ENCODE data around the gene PTRH1. TPM values are rescaled to one million over a fixed set of nuclear protein-coding genes. Genes with fewer than 3 reads are reported as not detected.

The PTRH1 gene
- total and polyA plus RNA-seq, 2 of the 13 experiments (the other 11 are each of a cell fraction or from before 2014, with no cell fraction given): 4.0 to 10.4 TPM

DNA sequence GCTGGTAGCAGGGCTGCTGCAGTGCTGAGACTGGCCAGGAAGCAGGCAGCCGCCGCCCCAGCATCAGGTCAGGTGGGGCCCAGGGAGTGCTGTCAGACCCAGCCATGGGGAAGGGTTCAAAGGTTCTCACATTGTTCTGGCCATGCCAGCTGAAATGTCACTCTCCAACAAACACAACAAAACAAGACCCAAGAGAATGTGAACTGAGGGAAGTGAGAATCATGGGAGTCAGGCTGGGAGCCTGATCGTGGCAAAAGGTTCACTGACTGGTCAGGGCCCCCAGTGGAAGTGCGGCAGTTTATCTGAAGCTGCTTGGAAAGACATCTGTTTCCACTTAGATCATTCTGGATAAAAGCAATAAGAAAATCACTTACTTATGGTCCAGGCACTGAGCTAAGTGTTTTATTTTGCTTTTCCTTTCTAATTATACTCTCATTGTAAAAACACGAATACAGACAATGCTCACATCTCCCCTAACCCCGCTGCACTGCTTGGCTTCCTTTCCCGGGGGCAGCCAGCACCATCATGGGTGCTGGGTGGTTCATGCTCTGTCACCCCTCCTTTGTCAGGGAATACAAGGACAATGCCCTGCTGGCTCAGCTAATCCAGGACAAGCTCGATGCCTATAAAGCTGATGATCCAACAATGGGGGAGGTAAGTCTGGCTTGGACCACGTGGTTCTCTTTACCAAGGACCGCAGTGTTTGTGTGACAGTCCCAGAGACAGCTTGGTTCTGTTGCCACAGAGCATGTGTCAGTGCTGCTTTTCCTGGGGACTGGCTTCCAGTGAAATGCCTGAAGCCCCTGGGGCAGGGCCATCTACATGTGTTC, 50.6 kb downstream of the PTRH1 start (continued):
- no peak for TF ChIP-seq GMEB2 (CRISPR knock-in tag; IDR thresholded peaks at IDR 0.05; ENCODE audit: low read depth)
- TF ChIP-seq ZNF510 (CRISPR knock-in tag; IDR thresholded peaks at IDR 0.05; ENCODE audit: low read depth): no peak
- TF ChIP-seq AGO2 (optimal IDR thresholded peaks at IDR 0.05; ENCODE audit: low read depth, low read length): no peak
- no peak for TF ChIP-seq RAD21 (CRISPR knock-in tag; IDR thresholded peaks at IDR 0.05)
- no peak for TF ChIP-seq GATAD1 (CRISPR knock-in tag; IDR thresholded peaks at IDR 0.05)
- TF ChIP-seq, protein P1, sequence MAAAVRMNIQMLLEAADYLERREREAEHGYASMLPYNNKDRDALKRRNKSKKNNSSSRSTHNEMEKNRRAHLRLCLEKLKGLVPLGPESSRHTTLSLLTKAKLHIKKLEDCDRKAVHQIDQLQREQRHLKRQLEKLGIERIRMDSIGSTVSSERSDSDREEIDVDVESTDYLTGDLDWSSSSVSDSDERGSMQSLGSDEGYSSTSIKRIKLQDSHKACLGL (CRISPR knock-in tag; IDR thresholded peaks at IDR 0.05): no peak
- no peak for TF ChIP-seq REXO4 (CRISPR knock-in tag; IDR thresholded peaks at IDR 0.05; ENCODE audit: borderline replicate concordance)
- TF ChIP-seq, protein P2, sequence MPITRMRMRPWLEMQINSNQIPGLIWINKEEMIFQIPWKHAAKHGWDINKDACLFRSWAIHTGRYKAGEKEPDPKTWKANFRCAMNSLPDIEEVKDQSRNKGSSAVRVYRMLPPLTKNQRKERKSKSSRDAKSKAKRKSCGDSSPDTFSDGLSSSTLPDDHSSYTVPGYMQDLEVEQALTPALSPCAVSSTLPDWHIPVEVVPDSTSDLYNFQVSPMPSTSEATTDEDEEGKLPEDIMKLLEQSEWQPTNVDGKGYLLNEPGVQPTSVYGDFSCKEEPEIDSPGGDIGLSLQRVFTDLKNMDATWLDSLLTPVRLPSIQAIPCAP (CRISPR knock-in tag; IDR thresholded peaks at IDR 0.05; ENCODE audit: low read depth): no peak
- no peak for TF ChIP-seq ZBTB4 (CRISPR knock-in tag; IDR thresholded peaks at IDR 0.05; ENCODE audit: borderline replicate concordance)
- no peak for TF ChIP-seq ZSCAN22 (CRISPR knock-in tag; IDR thresholded peaks at IDR 0.05)
- peak; percentile 20; the same call in 1 of the 2 replicates for TF ChIP-seq MIER3 (CRISPR knock-in tag; IDR thresholded peaks at IDR 0.05; ENCODE audit: borderline replicate concordance)
- TF ChIP-seq ZNF513 (CRISPR knock-in tag; conservative IDR thresholded peaks at IDR 0.05): no peak
- TF ChIP-seq NR2F2 (IDR thresholded peaks at IDR 0.05; ENCODE audit: borderline replicate concordance, low read depth): no peak
- no peak for TF ChIP-seq ELF4 (CRISPR knock-in tag; IDR thresholded peaks at IDR 0.05; ENCODE audit: borderline replicate concordance)
- TF ChIP-seq DMAP1 (CRISPR knock-in tag; IDR thresholded peaks at IDR 0.05): no peak
- peak; percentile 68 for TF ChIP-seq MED1 (CRISPR knock-in tag; IDR thresholded peaks at IDR 0.05)
- peak; percentile 35; the same call in 1 of the 2 replicates for TF ChIP-seq HDAC2 (CRISPR knock-in tag; IDR thresholded peaks at IDR 0.05)
- no peak for TF ChIP-seq ZNF749 (CRISPR knock-in tag; IDR thresholded peaks at IDR 0.05; ENCODE audit: borderline replicate concordance)
- TF ChIP-seq SYNCRIP (IDR thresholded peaks at IDR 0.05; ENCODE audit: insufficient read depth, low read depth, low read length): no peak
- no peak for TF ChIP-seq ZSCAN31 (CRISPR knock-in tag; IDR thresholded peaks at IDR 0.05; ENCODE audit: low read depth)
